DMS153 treated with DMSO at 0.1 percent for 48 hours (cell line): ENCODE data around the gene CDKN1A.
"Not testable (repeated sequence)": the region's sequence is repeated elsewhere in the genome, so short reads cannot be mapped to it uniquely, and the experiment has no call there.

ENCODE experiments used
- DNase-seq: peaks from one replicate; lab custom pipeline; 2025; ENCODE audit not compliant: unreplicated experiment; lab: John Stamatoyannopoulos, UW

CDKN1A gene

DNA sequence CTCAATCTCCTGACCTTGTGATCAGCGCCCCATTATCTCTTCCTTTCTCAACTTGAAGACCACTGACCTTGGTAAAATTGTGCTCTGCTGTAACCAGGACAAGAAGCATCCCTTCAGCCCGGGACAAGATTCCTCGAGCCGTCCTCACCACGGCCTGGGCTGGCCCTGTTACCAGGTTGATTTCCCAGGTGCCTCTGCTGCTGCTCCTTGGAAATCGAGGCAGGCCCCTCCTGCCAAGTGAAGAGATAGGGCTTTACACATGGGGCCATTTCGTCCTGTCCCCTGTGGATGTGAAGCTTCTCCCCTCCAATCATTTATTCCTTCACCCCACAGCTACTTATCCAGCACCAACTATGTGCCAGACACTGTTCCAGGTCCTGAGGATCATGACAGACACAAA, 40.6 kb downstream of the CDKN1A start:
- no peak for DNase-seq

DNA sequence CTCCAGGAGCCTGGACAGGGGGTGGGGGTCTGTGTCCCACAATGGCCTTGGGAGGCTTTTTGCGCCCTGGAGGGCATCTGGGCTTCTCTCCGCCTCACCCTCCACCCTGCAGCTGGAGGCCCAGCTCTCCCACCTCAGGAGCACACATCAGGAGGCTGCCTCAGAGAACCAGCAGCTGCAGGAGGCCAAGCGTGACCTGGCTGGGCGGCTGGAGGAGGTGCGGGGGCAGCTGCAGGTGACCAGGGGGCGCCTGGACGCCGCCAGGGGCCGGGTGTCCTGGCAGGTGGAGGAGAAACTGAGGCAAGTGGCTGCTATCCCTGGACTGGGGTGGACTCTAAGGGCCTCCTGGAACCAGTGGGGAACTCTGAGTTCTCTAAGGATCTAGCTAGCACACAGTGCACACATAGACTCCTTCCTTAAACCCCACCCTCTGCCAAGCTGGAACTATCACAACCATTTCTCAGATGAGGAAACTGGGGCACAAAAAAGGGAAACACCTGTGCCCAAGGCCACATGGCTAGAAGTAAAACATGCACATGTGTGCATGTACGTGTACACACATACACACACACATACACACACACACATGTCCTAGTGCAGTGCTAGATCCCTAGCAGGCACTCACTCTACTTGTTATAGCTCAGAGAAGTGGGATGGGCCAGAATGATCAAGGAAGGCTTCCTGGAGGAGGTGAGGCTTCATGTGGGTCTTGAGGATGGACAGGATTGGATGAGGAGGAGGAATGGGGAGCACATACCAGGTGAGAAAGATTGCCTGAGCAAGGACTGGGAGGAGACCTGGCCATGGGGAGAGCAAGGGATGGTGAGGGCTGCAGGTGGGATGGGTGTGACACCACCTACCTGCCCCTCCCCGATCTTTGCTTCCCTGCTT, 42.0 kb downstream of the CDKN1A start:
- no peak for DNase-seq

DNA sequence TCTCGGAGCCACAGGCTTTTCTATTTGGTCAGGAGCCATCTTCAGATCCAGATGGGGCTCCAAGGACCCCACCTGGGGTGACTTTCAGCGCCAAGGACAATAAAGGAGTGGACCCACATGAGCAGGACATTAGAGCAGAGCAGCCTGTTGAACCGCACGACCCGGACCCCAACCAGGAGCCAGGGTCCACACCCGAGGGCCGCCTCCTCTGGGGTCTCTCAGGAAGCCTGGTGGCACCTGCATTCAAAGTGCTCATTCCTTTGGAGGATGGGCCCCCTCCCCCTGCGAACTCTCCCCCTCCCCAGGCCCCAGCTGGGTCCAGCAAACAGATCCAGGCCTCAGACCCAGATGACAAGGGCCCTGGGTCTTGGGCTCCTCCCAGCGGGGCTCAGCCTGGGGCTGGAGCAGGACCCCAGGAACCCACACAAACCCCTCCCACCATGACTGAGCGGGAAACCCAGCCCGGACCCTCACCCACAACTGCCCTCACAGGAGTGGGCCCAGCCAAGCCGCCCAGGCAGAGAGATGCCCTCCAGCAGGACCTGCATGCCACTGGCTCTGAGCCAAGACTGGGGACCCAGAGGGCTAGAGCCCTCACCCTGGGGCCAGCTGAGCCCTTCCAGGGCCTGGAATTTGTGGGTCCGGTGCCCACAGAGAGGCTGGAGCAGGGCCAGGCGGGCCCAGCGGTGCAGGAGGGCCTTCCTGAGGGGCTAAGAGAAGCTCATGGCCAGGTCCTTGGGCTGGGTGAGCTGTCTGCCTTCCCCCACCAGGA, 43.0 kb downstream of the CDKN1A start:
- no peak for DNase-seq

DNA sequence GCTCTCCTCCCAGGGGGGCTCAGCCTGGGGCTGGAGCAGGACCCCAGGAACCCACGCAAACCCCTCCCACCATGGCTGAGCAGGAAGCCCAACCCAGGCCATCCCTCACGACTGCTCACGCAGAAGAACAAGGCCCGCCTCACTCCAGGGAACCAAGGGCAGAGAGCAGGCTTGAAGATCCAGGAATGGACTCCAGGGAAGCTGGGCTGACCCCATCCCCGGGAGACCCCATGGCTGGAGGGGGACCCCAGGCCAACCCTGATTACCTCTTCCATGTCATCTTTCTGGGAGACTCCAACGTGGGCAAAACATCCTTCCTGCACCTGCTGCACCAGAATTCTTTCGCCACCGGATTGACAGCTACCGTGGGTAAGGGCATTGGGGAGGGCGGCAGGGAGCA, 43.9 kb downstream of the CDKN1A start:
- no peak for DNase-seq

DNA sequence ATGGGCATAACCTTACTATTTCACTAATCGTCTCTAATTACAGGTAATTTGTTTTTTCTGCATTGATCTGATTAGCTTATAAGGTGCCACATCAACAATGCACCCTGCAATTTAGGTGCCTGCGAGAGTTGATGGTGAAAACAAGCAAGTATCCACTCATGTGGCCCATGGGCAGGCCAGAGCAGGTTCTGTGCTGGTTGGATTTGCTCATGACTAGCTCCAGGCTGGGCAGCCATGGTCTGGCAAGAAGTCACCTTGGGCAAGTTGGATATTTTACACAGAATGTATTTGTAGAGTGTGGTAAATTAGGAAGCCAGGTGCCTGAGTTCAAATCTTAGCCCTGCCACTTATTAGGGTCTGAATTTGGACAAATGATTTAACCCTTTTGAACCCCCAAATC, 44.4 kb downstream of the CDKN1A start:
- DNase-seq, result no peak

DNA sequence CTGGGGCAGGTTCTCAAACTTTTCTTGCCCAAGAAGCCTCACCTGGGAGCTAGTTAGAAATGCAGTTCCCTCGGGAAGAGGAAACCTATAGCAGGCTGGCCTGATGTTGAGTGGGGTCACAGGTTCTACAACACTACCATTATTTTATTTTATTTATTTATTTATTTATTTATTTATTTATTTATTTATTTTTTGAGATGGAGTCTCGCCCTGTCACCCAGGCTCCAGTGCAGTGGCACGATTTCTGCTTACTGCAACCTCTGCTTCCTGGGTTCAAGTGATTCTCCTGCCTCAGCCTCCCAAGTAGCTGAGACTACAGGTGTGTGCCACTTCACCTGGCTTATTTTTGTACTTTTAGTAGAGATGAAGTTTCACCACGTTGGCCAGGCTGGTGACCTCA, 45.5 kb downstream of the CDKN1A start:
- DNase-seq, result not testable (repeated sequence)

DNA sequence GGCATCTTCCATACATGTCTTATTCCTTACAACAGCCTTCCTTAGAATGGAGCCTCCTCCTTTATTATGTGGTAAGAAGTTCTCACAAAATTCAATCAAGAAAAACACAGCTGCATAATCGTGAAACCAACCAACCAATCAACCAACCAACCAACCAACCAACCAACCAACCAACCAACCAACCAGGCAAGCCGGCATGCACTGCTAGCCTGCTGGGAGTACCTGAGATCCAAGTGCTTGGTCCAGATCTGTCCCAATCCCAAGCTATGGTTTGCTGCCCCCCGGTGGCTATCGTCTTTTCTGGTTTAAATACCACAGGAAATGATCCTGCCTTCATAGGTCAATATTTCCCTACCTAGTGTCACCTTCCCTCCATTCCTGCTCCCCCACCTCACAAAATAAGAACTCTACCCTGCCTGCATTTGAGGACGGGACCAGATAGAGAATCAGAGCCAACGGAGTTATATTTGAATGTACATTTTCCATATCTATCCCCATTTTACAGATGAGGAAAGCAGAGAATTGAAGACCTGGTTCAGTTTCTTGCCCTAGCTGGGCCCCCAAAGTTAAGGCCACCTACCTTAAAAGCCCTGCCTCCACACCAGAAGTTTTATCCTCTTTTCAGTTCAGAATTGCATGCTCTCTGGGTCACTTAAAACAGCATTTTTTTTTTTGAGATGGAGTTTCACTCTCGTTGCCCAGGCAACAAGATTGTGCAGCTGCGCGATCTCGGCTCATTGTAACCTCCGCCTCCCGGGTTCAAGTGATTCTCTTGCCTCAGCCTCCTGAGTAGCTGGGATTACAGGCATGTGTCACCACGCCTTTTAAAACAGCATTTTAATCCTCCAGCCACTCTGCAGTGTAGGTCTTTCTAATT, 46.2 kb downstream of the CDKN1A start:
- peak; percentile 8 for DNase-seq

DNA sequence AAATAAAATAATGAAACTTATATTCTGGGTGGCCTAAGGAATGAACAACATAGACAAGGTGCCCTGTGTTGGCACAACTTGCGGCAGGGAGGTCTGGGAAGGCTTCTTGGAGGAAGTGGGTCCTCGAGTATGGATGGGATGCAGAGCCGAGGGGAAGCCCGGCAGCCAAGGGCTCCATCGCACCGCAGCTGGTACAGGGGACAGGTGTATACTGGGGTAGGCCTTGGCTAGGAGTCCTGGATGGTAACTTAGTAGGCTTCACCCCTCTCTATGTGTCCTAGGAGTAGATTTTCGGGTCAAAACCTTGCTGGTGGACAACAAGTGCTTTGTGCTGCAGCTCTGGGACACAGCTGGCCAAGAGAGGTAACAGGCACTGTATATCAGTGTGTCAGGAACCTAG, 47.1 kb downstream of the CDKN1A start:
- DNase-seq, result no peak

DNA sequence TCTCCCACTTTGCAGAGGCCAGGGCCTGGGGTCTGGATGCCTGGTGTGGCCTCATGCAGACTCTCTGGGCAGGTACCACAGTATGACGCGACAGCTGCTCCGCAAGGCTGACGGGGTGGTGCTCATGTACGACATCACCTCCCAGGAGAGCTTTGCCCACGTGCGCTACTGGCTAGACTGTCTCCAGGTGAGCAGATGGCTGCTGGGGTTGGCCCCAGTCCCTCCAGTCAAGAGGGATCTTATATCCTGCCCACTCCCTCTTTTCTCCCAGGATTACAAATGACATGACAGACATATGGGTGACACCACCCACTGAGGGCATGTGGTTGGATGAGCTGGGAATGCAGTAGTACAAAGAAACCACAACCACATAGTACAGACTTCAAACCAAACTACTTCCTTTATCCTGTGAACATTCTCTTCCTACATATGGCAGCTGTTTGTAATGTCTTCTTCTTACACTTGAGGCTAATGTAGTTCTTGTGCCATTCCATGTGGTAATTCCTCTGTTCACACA, 49.0 kb downstream of the CDKN1A start:
- no peak for DNase-seq

DNA sequence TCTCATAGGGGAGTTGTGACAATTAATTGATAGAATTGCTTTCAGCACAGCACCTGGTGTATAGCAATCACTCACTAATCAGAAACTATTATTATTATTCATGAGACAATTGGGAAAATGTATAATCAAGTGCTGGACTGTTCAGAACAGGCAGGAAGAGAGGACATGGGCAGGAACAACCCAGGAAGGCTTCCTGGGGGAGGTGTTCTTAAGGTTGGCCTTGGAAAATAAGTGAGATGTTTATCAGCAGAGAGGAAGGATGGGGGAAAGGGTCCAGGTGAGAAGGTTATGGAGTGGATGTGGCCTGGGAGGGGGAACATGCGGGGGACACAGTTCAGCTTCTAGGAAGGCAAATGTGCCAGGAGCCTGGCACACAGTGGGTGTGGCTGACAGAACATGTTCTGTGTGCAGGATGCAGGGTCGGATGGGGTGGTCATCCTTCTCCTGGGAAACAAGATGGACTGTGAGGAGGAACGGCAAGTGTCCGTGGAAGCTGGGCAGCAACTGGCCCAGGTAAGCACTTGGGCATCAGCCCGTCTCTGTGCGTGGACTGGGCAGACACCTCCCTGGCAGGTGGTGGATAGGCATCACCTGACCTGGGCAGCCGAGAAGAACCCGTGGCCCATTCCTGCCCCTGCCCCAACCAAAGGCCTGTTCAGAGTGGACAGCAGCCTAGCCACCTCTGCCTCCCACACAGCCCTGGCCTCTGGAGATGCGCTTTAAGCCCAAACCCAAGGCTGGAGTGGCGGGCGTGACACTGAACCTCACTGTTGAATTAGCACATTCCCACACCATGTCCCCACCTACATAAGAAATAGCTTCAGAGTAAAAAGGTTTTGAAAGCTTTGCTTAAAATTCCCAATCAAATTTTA, 50.0 kb downstream of the CDKN1A start:
- no peak for DNase-seq

DNA sequence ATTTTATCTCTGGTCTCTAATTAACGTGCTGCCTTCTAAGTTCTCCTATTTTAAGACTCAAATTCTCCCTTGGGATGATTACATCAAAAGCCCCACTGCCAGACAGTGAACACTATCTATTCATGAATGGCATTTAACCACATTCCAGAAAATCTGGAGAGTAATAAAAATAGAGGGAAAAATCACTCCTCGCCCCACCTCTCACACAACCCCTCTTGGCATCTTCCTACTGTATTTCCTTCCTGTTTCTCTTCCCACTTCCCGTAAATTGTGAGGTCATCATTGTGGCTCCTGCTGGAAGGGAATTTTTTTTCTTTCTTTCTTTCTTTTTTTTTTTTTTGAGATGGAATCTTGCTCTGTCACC, 50.6 kb downstream of the CDKN1A start:
- no peak for DNase-seq

DNA sequence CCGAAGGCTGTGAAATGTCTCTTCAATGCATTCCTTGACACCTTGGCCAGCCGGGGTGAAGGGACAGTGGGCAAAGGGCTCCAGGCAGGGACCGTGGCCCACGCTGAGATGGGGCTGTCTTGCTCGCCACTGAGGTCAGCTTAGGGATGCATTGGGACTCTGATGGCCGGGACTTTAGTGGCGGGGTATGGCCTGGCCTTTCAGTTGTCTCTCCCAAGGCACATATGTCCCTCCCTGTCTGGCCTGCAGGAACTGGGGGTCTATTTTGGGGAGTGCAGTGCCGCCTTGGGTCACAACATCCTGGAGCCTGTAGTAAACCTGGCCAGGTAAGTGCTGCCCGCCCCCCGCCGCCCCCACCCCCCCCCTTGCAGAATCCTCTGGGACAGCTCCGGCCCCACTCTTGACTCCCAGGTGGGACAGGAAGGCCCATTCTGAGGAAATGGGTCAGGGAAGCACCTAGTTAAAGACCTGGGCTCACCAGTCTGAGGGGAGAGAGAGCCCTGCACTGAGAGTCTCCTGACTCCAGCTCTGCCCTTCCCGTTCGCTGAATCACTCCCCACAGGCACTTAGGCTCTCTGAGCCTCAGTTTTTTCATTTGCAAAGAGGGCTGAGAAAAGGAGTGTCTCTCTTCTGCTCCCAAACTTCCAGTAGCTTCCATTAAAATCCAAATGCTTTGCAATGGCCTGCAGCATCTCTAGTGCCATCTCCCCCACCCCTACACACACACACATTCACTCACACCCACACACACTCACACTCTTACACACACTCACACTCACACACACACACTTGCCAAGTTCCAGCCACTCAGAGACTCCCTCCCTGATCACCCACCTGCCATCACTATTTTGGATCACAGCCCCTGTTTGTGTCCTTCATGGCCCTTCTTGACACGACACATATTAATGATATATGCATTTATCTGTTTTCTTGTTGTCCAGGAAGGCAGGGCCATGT, 52.2 kb downstream of the CDKN1A start:
- DNase-seq, result no peak

DNA sequence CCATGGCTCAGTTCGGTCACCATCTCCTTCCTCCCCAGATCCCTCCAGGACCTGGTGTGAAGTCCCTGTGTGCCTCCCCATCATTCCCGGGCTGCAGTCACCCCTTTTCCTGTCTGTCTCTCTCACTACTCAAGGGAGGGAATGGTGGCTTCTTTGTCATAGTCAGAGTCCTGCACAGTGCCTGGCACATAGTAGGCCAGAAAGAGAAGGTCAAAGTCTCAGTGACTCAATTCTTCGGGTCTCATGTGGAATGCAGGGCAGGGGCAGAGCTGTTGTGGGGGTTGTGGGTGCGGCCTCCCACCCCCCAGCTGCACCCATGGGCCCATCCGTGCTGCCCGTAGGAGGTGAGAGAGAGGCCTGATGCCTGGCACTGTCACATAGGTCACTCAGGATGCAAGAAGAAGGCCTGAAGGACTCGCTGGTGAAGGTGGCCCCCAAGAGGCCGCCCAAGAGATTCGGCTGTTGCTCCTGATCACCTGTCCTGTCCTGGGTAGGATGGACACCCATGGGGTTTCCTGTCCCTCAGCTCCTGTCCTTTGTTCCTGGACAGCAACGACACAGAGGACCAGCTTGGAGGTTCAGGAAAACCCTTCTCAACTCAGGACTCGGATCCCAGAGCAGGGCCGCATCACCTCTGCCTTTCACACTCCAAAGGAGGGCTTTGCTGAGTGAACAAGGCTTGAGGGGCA, 53.3 kb downstream of the CDKN1A start:
- DNase-seq, result no peak

DNA sequence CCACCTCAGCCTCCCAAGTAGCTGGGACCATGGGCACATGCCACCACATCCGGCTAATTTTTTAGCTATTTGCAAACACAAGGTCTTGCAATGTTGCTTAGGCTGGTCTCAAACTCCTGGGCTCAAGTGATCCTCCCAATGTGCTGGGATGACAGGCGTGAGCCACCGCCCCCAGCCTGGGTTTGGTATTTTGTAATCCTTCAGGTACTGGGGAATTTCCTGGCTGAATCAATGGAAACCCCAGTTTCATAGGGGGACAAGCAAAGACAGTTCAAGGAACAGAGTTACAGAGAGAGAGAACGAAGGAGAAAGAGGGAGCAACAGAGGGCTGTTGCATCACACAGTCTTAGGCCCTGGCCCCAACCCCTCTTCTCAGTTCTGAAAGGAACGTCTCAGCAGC, 54.8 kb downstream of the CDKN1A start:
- DNase-seq, result no peak

DNA sequence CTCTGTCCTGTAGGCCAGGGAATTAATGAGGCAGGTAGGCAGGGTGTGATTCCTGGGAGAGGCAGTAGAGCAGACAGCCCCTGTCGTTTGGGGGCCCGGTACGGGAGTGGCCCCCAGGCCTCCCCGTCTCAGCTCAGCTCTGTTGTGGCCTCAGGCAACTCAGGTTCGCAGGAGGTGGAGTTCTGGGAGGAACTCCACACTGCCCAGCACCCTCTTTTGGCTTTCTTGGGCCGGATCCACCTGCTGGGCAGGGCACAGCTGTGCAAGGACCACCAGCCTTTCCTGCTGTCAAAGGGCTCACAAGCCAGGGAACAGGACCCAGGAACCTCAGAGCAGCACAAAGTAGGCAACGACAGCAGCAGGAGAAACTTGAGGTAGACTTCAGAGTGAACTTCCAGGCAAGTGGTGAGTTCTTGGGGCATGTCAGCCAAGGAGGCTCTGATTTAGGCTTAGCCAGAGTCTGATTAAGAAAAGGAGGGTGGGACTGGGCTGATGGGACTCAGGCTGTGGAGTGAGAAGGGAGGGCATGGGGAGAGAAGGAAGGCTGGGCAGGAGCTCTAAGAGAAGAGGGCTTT, 56.1 kb downstream of the CDKN1A start:
- DNase-seq, result no peak

DNA sequence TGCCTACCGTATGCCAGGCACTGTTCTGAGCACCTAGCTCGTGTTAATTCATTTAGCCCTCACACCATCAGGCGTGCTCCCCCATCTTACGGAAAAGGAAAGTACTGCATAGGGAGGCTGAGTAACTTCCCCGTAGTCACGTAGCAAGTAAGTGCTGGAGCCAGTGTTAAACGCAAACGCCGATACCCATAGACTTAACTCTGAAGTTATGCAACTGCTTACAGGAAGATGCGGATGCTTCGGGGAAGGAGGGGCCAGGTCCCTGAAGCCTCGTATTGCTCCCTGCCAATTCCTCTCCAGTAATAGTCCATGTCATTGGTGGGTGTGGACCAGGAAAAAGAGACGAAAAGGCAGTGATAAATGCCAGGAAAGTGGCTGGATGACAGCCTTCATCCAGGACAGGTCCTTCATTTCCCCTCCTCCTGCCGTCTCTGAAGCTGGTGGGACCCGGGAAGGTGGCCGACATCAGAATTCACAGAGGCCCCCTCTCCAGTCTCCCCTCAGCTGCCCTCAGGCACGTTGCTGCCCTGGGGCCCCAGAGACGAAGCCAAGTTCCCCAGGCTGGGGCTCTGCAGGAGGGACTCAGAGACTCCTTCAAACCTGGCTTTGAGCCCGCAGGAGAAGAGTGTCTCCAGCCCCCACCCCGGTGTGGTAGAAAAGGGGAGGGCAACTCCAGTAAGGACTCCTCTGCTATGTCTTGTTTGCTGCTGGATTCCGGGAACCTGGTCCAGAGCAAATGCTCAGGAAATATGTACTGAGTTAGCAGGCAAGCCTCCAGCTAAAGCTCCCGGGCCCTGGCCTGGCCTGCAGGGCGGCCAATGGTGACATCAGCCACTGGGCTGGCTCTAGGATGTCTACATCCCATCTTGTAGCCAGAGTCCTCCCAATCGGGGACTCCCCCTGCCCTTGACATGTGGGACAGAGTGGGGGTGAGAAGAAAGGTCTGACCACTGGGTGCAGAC, 56.9 kb downstream of the CDKN1A start:
- DNase-seq, result no peak
